GM23338 (cell line): ENCODE data around the gene ALDH1B1. TPM values are rescaled to one million over a fixed set of nuclear protein-coding genes. Genes with fewer than 3 reads are reported as not detected.

Experiments used
- ATAC-seq: fragments of 200-7000 bp; cut with Tn5 transposase; 3 replicates; pipeline ENCODE4 v1.9.1; 2020
- DNase-seq: peaks from one replicate; pipeline ENCODE4 v3.0.0-alpha.2; 2015; ENCODE audit warnings: low spot score
- H2AFZ ChIP-seq: fragments of 200-600 bp; sonication (generic); 2 replicates; pipeline ENCODE4 v1.8.0; 2016; ENCODE audit warnings: antibody characterized with exemption, mild to moderate bottlenecking, moderate library complexity
- H3F3A ChIP-seq: fragments of 200-600 bp; sonication (generic); replicated peaks from 2 replicates; pipeline ENCODE4 v1.8.0; 2017; ENCODE audit warnings: antibody characterized with exemption, mixed run types, low read depth
- H3K27ac ChIP-seq: fragments of 200-600 bp; sonication (generic); 2 replicates; pipeline ENCODE4 v1.6.1; 2016; ENCODE audit warnings: low read depth
- H3K27me3 ChIP-seq: fragments of 200-600 bp; sonication (generic); 2 replicates; pipeline ENCODE4 v1.8.0; 2016; ENCODE audit warnings: mild to moderate bottlenecking, mixed run types, moderate library complexity; ENCODE audit not compliant: insufficient read depth
- H3K36me3 ChIP-seq: fragments of 200-600 bp; sonication (generic); 2 replicates; pipeline ENCODE4 v1.8.0; 2016; ENCODE audit warnings: mild to moderate bottlenecking; ENCODE audit not compliant: insufficient read depth
- H3K4me1 ChIP-seq: fragments of 200-600 bp; sonication (generic); 2 replicates; pipeline ENCODE4 v1.8.0; 2016; ENCODE audit warnings: mild to moderate bottlenecking, moderate library complexity; ENCODE audit not compliant: insufficient read depth
- H3K4me2 ChIP-seq: fragments of 200-600 bp; sonication (generic); 2 replicates; pipeline ENCODE4 v1.7.1; 2017; ENCODE audit warnings: mixed run types
- H3K4me3 ChIP-seq: fragments of 200-600 bp; sonication (generic); 2 replicates; pipeline ENCODE4 v1.6.1; 2016; ENCODE audit warnings: mixed run types
- H3K79me2 ChIP-seq: fragments of 200-600 bp; sonication (generic); replicated peaks from 2 replicates; pipeline ENCODE4 v1.8.0; 2017; ENCODE audit warnings: mild to moderate bottlenecking; ENCODE audit not compliant: insufficient read depth
- H3K9me2 ChIP-seq: fragments of 200-600 bp; sonication (generic); 2 replicates; pipeline ENCODE4 v1.8.0; 2017; ENCODE audit not compliant: insufficient read depth
- H4K20me1 ChIP-seq: fragments of 200-600 bp; sonication (generic); replicated peaks from 2 replicates; pipeline ENCODE4 v1.8.0; 2017; ENCODE audit warnings: mild to moderate bottlenecking; ENCODE audit not compliant: insufficient read depth
- H3K27ac Mint-ChIP-seq: 2 replicates; pipeline ENCODE4 v1.8.0; 2020; ENCODE audit warnings: inconsistent platforms, mild to moderate bottlenecking, moderate library complexity, mixed read lengths
- H3K27me3 Mint-ChIP-seq: 3 replicates; pipeline ENCODE4 v1.8.0; 2022; ENCODE audit warnings: low read depth, mild to moderate bottlenecking, moderate library complexity, mixed read lengths, inconsistent platforms; ENCODE audit not compliant: insufficient read depth, poor library complexity
- H3K36me3 Mint-ChIP-seq: 3 replicates; pipeline ENCODE4 v1.8.0; 2021; ENCODE audit warnings: low read depth, mild to moderate bottlenecking, inconsistent platforms, moderate library complexity, mixed read lengths
- H3K4me1 Mint-ChIP-seq: 3 replicates; pipeline ENCODE4 v1.8.0; 2020; ENCODE audit warnings: mild to moderate bottlenecking, inconsistent platforms, mixed read lengths
- H3K4me3 Mint-ChIP-seq: 3 replicates; pipeline ENCODE4 v1.8.0; 2021; ENCODE audit warnings: moderate library complexity, mild to moderate bottlenecking, inconsistent platforms, mixed read lengths
- H3K9me3 Mint-ChIP-seq: 3 replicates; pipeline ENCODE4 v1.8.0; 2020; ENCODE audit warnings: moderate library complexity, mild to moderate bottlenecking, inconsistent platforms, mixed read lengths
- EZH2 ChIP-seq: fragments of 200-600 bp; sonication (generic); IDR thresholded peaks from one replicate; pipeline ENCODE4 v1.8.0; 2017; ENCODE audit warnings: antibody characterized with exemption, mild to moderate bottlenecking, low read depth; ENCODE audit not compliant: unreplicated experiment
- EZH2phosphoT487 ChIP-seq: fragments of 200-600 bp; sonication (generic); IDR thresholded peaks from one replicate; pipeline ENCODE4 v1.8.1; 2018; ENCODE audit warnings: antibody characterized with exemption; ENCODE audit not compliant: unreplicated experiment
- STAT1 ChIP-seq: IDR thresholded peaks from one replicate; pipeline ENCODE4 v1.6.1; 2016; ENCODE audit warnings: antibody characterized with exemption; ENCODE audit not compliant: unreplicated experiment
- ZNF114 ChIP-seq: fragments of 250-450 bp; sonication (Bioruptor Pico); IDR thresholded peaks from 2 replicates; pipeline ENCODE4 v1.5.0; 2020; ENCODE audit warnings: mild to moderate bottlenecking, moderate library complexity
- ZNF331 ChIP-seq: fragments of 250-450 bp; sonication (Bioruptor Pico); IDR thresholded peaks from 2 replicates; pipeline ENCODE4 v1.5.0; 2020; ENCODE audit warnings: low read depth, mild to moderate bottlenecking, moderate library complexity
- polyA plus RNA-seq: library from polyadenylated mRNA; unstranded; fragments of >200 nt; fragmentation: Nextera tagmentation; extraction: Ambion mirVana; gene quantifications from 2 replicates; pipeline ENCODE4 v1.2.1, GENCODE V29; 2016
- total RNA-seq: library from RNA; depleted of rRNA; stranded (reverse); fragments of >200 nt; shearing (Covaris generic); gene quantifications from 2 replicates; pipeline ENCODE4 v1.2.3, GENCODE V29; 2014
- TF ChIP-seq, protein P1 (sequence below): IDR thresholded peaks from one replicate; pipeline ENCODE4 v1.6.1; 2018; ENCODE audit warnings: antibody characterized with exemption; ENCODE audit not compliant: unreplicated experiment
- TF ChIP-seq, protein P2 (sequence below), 2 experiments: fragments of 200-600 bp in 1 of 2; sonication (generic) in 1 of 2; conservative IDR thresholded peaks; 2 replicates each; pipeline versions ENCODE4 v1.5.1 to v1.6.1; 2016 to 2017; ENCODE audit warnings: antibody characterized with exemption in 2 of 2, low read depth in 2 of 2, mild to moderate bottlenecking in 2 of 2, moderate library complexity in 1 of 2
- TF ChIP-seq, protein P3 (sequence below): fragments of 250-450 bp; sonication (Bioruptor Pico); IDR thresholded peaks from 2 replicates; pipeline ENCODE4 v1.5.0; 2020; ENCODE audit warnings: mild to moderate bottlenecking, moderate library complexity

Gene ALDH1B1
- total and polyA plus RNA-seq, 2 experiments from 2014 or later = 37.5 to 74.8 TPM

DNA sequence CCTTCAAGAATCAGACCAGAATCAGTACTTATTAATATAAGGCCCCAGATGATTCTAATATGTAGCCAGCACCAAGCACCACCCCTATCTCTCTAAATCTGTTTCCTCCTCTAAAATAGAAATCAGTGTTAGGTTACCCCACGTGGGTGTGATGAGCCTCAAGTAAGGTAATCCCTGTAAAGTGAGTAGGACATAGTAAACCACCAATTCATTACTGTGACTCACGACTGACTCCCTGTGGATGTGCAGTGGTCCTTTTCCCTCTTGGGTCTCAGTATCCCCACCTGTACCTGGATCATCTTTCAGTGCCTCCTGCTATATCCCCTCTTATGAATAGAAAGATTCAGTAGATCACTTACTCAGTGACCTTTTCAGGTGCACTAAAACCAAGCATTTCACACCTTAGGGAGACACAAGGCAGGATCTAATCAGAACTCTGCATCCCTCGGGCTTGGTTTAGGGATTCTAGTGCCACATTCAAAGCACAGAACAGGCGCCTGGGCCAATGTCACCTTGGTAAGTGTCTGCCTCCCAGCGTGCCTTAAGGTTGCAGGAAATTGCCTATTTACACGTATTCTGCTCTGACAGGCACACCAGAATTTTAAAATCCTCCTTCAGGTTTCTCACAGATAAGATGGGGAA, 12.2 kb upstream of the ALDH1B1 start:
- no peaks in the 10 kb centered on the region for H4K20me1 ChIP-seq
- Mint-ChIP-seq H3K4me1 (peaks cover 18% of the 10 kb centered on the region), H3K4me3 (no peak overlapping the region), H3K36me3 (peaks cover 10% of the 10 kb centered on the region), H3K27ac (no peak overlapping the region), H3K27me3 (peaks cover 45% of the 10 kb centered on the region), H3K9me3 (peaks cover 24% of the 10 kb centered on the region)
- no peak overlapping the region for H3K27ac ChIP-seq
- H3K4me2 ChIP-seq = peak overlapping the region; percentile 36
- peak; percentile 13; the same call in 2 of the 3 replicates for ATAC-seq
- H3K36me3 ChIP-seq = no peaks in the 10 kb centered on the region
- peaks cover 14% of the 10 kb centered on the region for H3K4me1 ChIP-seq
- H3K4me3 ChIP-seq = no peak overlapping the region
- H3K79me2 ChIP-seq = no peaks in the 10 kb centered on the region
- no peaks in the 10 kb centered on the region for H3K9me2 ChIP-seq
- H2AFZ ChIP-seq = peak overlapping the region; percentile 84
- H3K27me3 ChIP-seq = no peaks in the 10 kb centered on the region
- DNase-seq = no peak
- no peaks in the 10 kb centered on the region for H3F3A ChIP-seq
- TF ChIP-seq, protein P1, sequence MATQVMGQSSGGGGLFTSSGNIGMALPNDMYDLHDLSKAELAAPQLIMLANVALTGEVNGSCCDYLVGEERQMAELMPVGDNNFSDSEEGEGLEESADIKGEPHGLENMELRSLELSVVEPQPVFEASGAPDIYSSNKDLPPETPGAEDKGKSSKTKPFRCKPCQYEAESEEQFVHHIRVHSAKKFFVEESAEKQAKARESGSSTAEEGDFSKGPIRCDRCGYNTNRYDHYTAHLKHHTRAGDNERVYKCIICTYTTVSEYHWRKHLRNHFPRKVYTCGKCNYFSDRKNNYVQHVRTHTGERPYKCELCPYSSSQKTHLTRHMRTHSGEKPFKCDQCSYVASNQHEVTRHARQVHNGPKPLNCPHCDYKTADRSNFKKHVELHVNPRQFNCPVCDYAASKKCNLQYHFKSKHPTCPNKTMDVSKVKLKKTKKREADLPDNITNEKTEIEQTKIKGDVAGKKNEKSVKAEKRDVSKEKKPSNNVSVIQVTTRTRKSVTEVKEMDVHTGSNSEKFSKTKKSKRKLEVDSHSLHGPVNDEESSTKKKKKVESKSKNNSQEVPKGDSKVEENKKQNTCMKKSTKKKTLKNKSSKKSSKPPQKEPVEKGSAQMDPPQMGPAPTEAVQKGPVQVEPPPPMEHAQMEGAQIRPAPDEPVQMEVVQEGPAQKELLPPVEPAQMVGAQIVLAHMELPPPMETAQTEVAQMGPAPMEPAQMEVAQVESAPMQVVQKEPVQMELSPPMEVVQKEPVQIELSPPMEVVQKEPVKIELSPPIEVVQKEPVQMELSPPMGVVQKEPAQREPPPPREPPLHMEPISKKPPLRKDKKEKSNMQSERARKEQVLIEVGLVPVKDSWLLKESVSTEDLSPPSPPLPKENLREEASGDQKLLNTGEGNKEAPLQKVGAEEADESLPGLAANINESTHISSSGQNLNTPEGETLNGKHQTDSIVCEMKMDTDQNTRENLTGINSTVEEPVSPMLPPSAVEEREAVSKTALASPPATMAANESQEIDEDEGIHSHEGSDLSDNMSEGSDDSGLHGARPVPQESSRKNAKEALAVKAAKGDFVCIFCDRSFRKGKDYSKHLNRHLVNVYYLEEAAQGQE = no peak
- TF ChIP-seq, protein P2, sequence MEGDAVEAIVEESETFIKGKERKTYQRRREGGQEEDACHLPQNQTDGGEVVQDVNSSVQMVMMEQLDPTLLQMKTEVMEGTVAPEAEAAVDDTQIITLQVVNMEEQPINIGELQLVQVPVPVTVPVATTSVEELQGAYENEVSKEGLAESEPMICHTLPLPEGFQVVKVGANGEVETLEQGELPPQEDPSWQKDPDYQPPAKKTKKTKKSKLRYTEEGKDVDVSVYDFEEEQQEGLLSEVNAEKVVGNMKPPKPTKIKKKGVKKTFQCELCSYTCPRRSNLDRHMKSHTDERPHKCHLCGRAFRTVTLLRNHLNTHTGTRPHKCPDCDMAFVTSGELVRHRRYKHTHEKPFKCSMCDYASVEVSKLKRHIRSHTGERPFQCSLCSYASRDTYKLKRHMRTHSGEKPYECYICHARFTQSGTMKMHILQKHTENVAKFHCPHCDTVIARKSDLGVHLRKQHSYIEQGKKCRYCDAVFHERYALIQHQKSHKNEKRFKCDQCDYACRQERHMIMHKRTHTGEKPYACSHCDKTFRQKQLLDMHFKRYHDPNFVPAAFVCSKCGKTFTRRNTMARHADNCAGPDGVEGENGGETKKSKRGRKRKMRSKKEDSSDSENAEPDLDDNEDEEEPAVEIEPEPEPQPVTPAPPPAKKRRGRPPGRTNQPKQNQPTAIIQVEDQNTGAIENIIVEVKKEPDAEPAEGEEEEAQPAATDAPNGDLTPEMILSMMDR (conservative IDR thresholded peaks at IDR 0.05; ENCODE audit: low read depth in 2 of 2) = peak in 1 of 2 experiments; percentile 38; a peak in 2 of 4 replicates
- no peak for TF ChIP-seq STAT1
- TF ChIP-seq EZH2phosphoT487 = no peak
- TF ChIP-seq ZNF331 (CRISPR knock-in tag) = no peak
- TF ChIP-seq EZH2 = no peak
- no peak for TF ChIP-seq ZNF114 (CRISPR knock-in tag)
- TF ChIP-seq, protein P3, sequence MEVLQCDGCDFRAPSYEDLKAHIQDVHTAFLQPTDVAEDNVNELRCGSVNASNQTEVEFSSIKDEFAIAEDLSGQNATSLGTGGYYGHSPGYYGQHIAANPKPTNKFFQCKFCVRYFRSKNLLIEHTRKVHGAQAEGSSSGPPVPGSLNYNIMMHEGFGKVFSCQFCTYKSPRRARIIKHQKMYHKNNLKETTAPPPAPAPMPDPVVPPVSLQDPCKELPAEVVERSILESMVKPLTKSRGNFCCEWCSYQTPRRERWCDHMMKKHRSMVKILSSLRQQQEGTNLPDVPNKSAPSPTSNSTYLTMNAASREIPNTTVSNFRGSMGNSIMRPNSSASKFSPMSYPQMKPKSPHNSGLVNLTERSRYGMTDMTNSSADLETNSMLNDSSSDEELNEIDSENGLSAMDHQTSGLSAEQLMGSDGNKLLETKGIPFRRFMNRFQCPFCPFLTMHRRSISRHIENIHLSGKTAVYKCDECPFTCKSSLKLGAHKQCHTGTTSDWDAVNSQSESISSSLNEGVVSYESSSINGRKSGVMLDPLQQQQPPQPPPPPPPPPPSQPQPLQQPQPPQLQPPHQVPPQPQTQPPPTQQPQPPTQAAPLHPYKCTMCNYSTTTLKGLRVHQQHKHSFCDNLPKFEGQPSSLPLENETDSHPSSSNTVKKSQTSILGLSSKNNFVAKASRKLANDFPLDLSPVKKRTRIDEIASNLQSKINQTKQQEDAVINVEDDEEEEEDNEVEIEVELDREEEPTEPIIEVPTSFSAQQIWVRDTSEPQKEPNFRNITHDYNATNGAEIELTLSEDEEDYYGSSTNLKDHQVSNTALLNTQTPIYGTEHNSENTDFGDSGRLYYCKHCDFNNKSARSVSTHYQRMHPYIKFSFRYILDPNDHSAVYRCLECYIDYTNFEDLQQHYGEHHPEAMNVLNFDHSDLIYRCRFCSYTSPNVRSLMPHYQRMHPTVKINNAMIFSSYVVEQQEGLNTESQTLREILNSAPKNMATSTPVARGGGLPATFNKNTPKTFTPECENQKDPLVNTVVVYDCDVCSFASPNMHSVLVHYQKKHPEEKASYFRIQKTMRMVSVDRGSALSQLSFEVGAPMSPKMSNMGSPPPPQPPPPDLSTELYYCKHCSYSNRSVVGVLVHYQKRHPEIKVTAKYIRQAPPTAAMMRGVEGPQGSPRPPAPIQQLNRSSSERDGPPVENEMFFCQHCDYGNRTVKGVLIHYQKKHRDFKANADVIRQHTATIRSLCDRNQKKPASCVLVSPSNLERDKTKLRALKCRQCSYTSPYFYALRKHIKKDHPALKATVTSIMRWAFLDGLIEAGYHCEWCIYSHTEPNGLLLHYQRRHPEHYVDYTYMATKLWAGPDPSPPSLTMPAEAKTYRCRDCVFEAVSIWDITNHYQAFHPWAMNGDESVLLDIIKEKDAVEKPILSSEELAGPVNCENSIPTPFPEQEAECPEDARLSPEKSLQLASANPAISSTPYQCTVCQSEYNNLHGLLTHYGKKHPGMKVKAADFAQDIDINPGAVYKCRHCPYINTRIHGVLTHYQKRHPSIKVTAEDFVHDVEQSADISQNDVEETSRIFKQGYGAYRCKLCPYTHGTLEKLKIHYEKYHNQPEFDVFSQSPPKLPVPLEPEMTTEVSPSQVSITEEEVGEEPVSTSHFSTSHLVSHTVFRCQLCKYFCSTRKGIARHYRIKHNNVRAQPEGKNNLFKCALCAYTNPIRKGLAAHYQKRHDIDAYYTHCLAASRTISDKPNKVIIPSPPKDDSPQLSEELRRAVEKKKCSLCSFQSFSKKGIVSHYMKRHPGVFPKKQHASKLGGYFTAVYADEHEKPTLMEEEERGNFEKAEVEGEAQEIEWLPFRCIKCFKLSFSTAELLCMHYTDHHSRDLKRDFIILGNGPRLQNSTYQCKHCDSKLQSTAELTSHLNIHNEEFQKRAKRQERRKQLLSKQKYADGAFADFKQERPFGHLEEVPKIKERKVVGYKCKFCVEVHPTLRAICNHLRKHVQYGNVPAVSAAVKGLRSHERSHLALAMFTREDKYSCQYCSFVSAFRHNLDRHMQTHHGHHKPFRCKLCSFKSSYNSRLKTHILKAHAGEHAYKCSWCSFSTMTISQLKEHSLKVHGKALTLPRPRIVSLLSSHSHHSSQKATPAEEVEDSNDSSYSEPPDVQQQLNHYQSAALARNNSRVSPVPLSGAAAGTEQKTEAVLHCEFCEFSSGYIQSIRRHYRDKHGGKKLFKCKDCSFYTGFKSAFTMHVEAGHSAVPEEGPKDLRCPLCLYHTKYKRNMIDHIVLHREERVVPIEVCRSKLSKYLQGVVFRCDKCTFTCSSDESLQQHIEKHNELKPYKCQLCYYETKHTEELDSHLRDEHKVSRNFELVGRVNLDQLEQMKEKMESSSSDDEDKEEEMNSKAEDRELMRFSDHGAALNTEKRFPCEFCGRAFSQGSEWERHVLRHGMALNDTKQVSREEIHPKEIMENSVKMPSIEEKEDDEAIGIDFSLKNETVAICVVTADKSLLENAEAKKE (CRISPR knock-in tag) = no peak
